ENCODE data around the gene PAQR5.
A peak's percentile ranks its signal among the peaks of the same experiment; 100 is the strongest.
"Not testable (repeated sequence)": the region's sequence is repeated elsewhere in the genome, so short reads cannot be mapped to it uniquely, and the experiment has no call there.

The PAQR5 gene

GRCh38 chr15:69439623-69440022 lies 140.9 kb downstream of the PAQR5 start:
- DNase-seq (ENCODE audit: low read depth): no peak
- no peak for TF ChIP-seq CTCF (conservative IDR thresholded peaks at IDR 0.05; ENCODE audit: low read length)
- H3K4me3 ChIP-seq (ENCODE audit: low read length): no peak overlapping the region

GRCh38 chr15:69443032-69443611 lies 144.4 kb downstream of the PAQR5 start:
- no peak for TF ChIP-seq CTCF (conservative IDR thresholded peaks at IDR 0.05; ENCODE audit: low read length)
- no peak for DNase-seq (ENCODE audit: low read depth)
- no peak overlapping the region for H3K4me3 ChIP-seq (ENCODE audit: low read length)

- H3K4me3 ChIP-seq (ENCODE audit: low read length): no peak overlapping the region
- no peak for TF ChIP-seq CTCF (conservative IDR thresholded peaks at IDR 0.05; ENCODE audit: low read length)
- no peak for DNase-seq (ENCODE audit: low read depth)
These were observed 146.0 kb downstream of the PAQR5 start for GRCh38 chr15:69444686-69445085.

- TF ChIP-seq CTCF (conservative IDR thresholded peaks at IDR 0.05; ENCODE audit: low read length): no peak
- H3K4me3 ChIP-seq (ENCODE audit: low read length): no peak overlapping the region
- DNase-seq (ENCODE audit: low read depth): no peak
These were observed 148.2 kb downstream of the PAQR5 start for GRCh38 chr15:69446953-69447352.

- DNase-seq (ENCODE audit: low read depth); H3K4me3 ChIP-seq (ENCODE audit: low read length): not testable (repeated sequence)
These were observed 151.5 kb downstream of the PAQR5 start for GRCh38 chr15:69450221-69450620.

GRCh38 chr15:69450968-69451695 lies 152.4 kb downstream of the PAQR5 start:
- no peak overlapping the region for H3K4me3 ChIP-seq (ENCODE audit: low read length)
- no peak for DNase-seq (ENCODE audit: low read depth)
- no peak for TF ChIP-seq CTCF (conservative IDR thresholded peaks at IDR 0.05; ENCODE audit: low read length)

- peak overlapping the region; percentile 91 for H3K4me3 ChIP-seq (ENCODE audit: low read length)
- no peak for TF ChIP-seq CTCF (conservative IDR thresholded peaks at IDR 0.05; ENCODE audit: low read length)
- DNase-seq (ENCODE audit: low read depth): peak; percentile 53
These were observed 153.4 kb downstream of the PAQR5 start for GRCh38 chr15:69451951-69452691.
